ENCODE data around the gene TCEAL4.

Gene TCEAL4

GRCh38 chrX:103624111-103624510 is 38.8 kb downstream of the TCEAL4 start:
- no peak for DNase-seq (ENCODE audit: low read depth, low spot score)
- H3K4me3 ChIP-seq (ENCODE audit: low read depth, low read length) = no peak overlapping the region
- TF ChIP-seq CTCF (IDR thresholded peaks at IDR 0.05; ENCODE audit: insufficient read depth, low read length, missing control alignments) = no peak
- CTCF ChIA-PET = no interaction called here
- POLR2A ChIA-PET = no interaction called here

GRCh38 chrX:103626855-103627254 is 41.5 kb downstream of the TCEAL4 start:
- DNase-seq (ENCODE audit: low read depth, low spot score) = no peak
- CTCF ChIA-PET = interaction anchor here (1.2 to 1.7 kb wide), 3 partner anchors 10 to 91 kb away, joined by 3 to 4 read pairs (median 3); no protein-coding TSS in a partner anchor
- POLR2A ChIA-PET = no interaction called here
- H3K4me3 ChIP-seq (ENCODE audit: low read depth, low read length) = no peak overlapping the region
- TF ChIP-seq CTCF (IDR thresholded peaks at IDR 0.05; ENCODE audit: insufficient read depth, low read length, missing control alignments) = no peak

DNA sequence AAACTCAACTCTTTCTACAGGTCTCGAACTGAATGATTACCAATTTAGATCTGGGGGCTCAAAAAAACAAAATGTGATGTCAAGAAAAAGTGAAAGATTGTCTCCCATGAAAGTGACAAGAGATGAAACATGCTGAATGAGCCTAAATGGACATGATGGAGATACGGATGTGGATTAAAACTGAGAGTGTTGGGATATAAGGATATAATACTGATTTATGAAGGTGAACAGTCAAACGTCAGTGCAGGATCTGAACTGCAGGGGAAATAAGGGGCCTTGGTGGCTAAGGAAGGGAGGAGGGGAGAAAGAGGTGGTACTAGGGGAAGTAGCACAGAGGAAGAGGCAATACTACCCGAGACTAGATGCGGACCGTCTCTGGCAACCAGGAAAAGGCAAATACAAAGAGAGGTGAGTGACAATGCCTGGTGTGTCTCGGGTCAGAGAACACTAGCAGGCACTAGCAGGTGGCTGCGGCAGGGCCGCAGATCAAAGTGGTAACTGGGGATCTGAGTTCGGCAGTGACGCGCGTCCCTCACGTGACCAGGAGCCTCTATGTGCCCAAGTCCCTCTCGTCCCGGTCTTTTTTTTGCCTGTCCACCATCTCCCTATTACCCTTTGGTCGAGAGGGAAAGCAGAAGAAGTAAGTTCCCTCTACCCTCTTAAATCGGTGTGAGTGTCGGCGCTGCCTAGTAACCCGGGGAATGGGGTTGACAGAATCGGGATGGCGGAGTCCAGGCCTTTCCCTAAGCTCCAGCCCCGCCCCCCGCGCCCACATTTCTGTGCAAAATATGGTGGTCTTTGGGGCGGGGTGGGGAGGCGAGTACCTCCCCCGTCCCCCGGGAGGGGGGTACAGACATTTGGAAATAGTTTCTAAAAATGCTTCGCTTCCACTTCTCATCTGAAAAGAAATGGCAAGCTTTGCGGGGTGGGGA is 43.3 kb downstream of the TCEAL4 start, which contains the start of gene TCEAL1:
TSS of gene TCEAL1 (plus strand) at position 590 of the 932 bp plus-strand sequence. CDS start 942 bp downstream, outside the sequence.
- CTCF ChIA-PET = interaction anchor here (2.1 to 2.6 kb wide), 3 partner anchors 11 to 16 kb away, joined by 9 to 23 read pairs (median 16); no protein-coding TSS in a partner anchor
- no peak for DNase-seq (ENCODE audit: low read depth, low spot score)
- no peak for TF ChIP-seq CTCF (IDR thresholded peaks at IDR 0.05; ENCODE audit: insufficient read depth, low read length, missing control alignments)
- peak within 1 kb of the TSS; percentile 68 for H3K4me3 ChIP-seq (ENCODE audit: low read depth, low read length)
- POLR2A ChIA-PET = no interaction called here

DNA sequence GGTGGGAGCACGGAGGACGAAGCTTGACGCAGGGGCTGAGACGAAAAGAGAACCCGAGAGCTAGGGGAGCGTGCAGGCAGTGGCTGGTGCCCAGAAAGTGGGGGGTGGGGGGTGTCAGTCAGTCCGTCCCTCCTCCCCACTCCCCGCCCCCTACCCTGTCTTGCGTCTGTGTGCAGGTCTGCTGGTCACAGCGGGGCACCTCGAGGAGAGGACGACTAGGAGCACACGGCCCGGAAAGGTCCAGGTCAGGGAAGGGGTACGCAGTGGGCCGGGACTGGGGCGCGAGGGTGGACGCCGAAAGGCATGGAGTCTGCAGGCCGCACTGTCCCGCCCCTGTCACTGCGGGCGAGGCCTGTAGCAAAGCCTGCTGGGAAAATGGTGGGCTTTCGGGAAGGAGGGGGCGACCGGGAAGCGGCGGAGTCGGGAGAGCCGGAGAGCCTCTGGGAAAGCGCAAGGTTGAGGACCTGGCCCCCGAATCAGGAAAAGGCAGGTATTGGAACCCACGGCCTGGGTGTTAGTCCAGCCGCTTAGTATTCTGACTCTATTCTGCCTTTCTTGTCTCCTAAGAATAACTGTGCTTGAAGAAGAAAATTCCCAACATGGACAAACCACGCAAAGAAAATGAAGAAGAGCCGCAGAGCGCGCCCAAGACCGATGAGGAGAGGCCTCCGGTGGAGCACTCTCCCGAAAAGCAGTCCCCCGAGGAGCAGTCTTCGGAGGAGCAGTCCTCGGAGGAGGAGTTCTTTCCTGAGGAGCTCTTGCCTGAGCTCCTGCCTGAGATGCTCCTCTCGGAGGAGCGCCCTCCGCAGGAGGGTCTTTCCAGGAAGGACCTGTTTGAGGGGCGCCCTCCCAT is 44.2 kb downstream of the TCEAL4 start:
- TF ChIP-seq CTCF (IDR thresholded peaks at IDR 0.05; ENCODE audit: insufficient read depth, low read length, missing control alignments) = peak; percentile 76
- no peak for DNase-seq (ENCODE audit: low read depth, low spot score)
- ChIA-PET CTCF (interaction anchor here (0.7 to 2.6 kb wide), 18 partner anchors 10 to 102 kb away, joined by 3 to 23 read pairs (median 6); no protein-coding TSS in a partner anchor), POLR2A (interaction anchor here (0.6 to 1.3 kb wide), 5 partner anchors 11 to 56 kb away, joined by 3 to 5 read pairs (median 3); no protein-coding TSS in a partner anchor)
- H3K4me3 ChIP-seq (ENCODE audit: low read depth, low read length) = peak overlapping the region; percentile 68

DNA sequence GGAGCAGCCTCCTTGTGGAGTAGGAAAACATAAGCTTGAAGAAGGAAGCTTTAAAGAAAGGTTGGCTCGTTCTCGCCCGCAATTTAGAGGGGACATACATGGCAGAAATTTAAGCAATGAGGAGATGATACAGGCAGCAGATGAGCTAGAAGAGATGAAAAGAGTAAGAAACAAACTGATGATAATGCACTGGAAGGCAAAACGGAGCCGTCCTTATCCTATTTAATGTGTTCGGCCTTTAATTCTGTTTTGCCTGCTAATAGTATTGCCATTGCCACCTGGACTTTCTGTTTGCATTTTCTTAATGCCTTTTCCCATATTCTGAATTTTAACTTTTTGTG is 44.8 kb downstream of the TCEAL4 start:
- TF ChIP-seq CTCF (IDR thresholded peaks at IDR 0.05; ENCODE audit: insufficient read depth, low read length, missing control alignments) = no peak
- H3K4me3 ChIP-seq (ENCODE audit: low read depth, low read length) = peak overlapping the region; percentile 68
- CTCF ChIA-PET = interaction anchor here (0.7 to 2.6 kb wide), 19 partner anchors 9 to 102 kb away, joined by 3 to 23 read pairs (median 6); no protein-coding TSS in a partner anchor
- DNase-seq (ENCODE audit: low read depth, low spot score) = no peak
- POLR2A ChIA-PET = interaction anchor here (0.6 to 1.3 kb wide), 5 partner anchors 10 to 55 kb away, joined by 3 to 5 read pairs (median 3); no protein-coding TSS in a partner anchor
